Gastroesophageal sphincter (tissue), 4 donors: Measurements from ENCODE around the gene RAPGEF5. TPM values are rescaled to one million over a fixed set of nuclear protein-coding genes. Genes with fewer than 3 reads are reported as not detected.

Experiments used
- ATAC-seq: fragments of 150-250 bp; one replicate; pipeline ENCODE4 v1.9.1; 2016; ENCODE audit warnings: mild to moderate bottlenecking, moderate library complexity
- H3K27ac ChIP-seq, 4 donors: fragments of 200-600 bp; sonication (generic) in 3 of 4; 1 replicate in 3 of 4; 2 replicates in 1 of 4; pipeline ENCODE4 v1.5.1; 2016 to 2019
- H3K27me3 ChIP-seq: fragments of 200-600 bp; sonication (generic); one replicate; pipeline ENCODE4 v1.5.1; 2019
- H3K36me3 ChIP-seq, 2 donors: fragments of 200-600 bp; sonication (generic); one replicate each; pipeline ENCODE4 v1.5.1; 2019; ENCODE audit warnings: control low read depth in 1 of 2
- H3K4me1 ChIP-seq, 3 donors: fragments of 200-600 bp; sonication (generic); 1 replicate in 2 of 3; 2 replicates in 1 of 3; pipeline ENCODE4 v1.5.1; 2016 to 2019; ENCODE audit warnings: control low read depth in 2 of 3
- H3K4me3 ChIP-seq, 2 donors: fragments of 200-600 bp; sonication (generic); one replicate each; pipeline ENCODE4 v1.5.1; 2019; ENCODE audit warnings: mild to moderate bottlenecking in 1 of 2, moderate library complexity in 1 of 2
- H3K9me3 ChIP-seq, 3 donors: fragments of 200-600 bp; sonication (generic); one replicate each; pipeline ENCODE4 v1.5.1; 2017 to 2019; ENCODE audit warnings: control low read depth in 2 of 3
- EP300 ChIP-seq: sonication (generic); formaldehyde crosslinking; IDR thresholded peaks from one replicate; pipeline ENCODE4 v1.6.1; 2017; ENCODE audit warnings: antibody characterized with exemption, mild to moderate bottlenecking
- POLR2A ChIP-seq, 2 donors: fragments of 450-650 bp; IDR thresholded peaks; one replicate each; pipeline ENCODE4 v1.6.1; 2017; ENCODE audit warnings: antibody characterized with exemption in 2 of 2, mild to moderate bottlenecking in 2 of 2, moderate library complexity in 1 of 2
- POLR2AphosphoS5 ChIP-seq: sonication (generic); formaldehyde crosslinking; IDR thresholded peaks from one replicate; pipeline ENCODE4 v1.6.1; 2017; ENCODE audit warnings: antibody characterized with exemption
- WGBS, 2 donors: methylation state at CpG; one replicate each; pipeline ENCODE4 v1.1.5; 2018; ENCODE audit warnings: low coverage in 1 of 2; 5-methylcytosine and 5-hydroxymethylcytosine counted together
- total RNA-seq, 4 donors: library from RNA; depleted of rRNA; stranded (reverse); fragments of >200 nt; gene quantifications; one replicate each; pipeline ENCODE4 v1.1.0, GENCODE V29; 2016
- TF ChIP-seq, protein P1 (sequence below), 4 experiments: fragments of 200-600 bp in 2 of 4; fragments of 450-650 bp in 2 of 4; sonication (generic) in 1 of 4; IDR thresholded peaks; one replicate each; pipeline ENCODE4 v1.5.1; 2017 to 2019; ENCODE audit warnings: antibody characterized with exemption in 4 of 4, mild to moderate bottlenecking in 2 of 4, moderate library complexity in 2 of 4

RAPGEF5 gene
- total RNA-seq, 4 donors from 2014 or later = 21.5 to 29.8 (median 26.6) TPM

DNA sequence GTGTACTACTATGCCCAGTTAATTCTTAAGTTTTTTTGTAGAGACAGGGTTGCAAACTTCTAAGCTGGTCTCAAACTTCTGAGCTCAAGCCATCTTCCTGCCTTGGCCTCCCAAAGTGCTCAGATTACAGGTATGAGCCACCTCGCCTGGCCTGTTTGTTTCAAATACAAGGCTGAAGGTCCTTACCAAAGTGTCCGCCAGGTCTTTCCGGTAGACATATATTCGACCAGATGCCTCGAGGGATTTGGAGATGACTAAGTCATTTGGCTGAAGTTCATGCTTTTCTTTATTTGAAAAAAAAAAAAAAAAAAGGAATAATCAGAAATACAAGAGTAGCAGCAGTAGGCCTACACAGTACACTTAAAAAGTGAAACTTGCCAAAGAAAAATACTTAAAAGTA is 206.7 kb downstream of the RAPGEF5 start:
- Histone ChIP-seq H3K9me3 (no peaks in the 10 kb centered on the region), H3K27ac (no peak overlapping the region), H3K27me3 (no peaks in the 10 kb centered on the region), H3K4me1 (peaks cover 0 to 7% (median 0%) of the 10 kb centered on the region in 3 donors), H3K4me3 (no peak overlapping the region), H3K36me3 (peaks cover 0 to 5% of the 10 kb centered on the region in 2 donors)
- 14 to 68% methylated on average over 1 to 4 of the region's 5 CpGs for WGBS, 2 donors
- TF ChIP-seq POLR2A (IDR thresholded peaks at IDR 0.05) = no peak
- no peak for TF ChIP-seq POLR2AphosphoS5
- TF ChIP-seq EP300 = no peak
- TF ChIP-seq, protein P1, sequence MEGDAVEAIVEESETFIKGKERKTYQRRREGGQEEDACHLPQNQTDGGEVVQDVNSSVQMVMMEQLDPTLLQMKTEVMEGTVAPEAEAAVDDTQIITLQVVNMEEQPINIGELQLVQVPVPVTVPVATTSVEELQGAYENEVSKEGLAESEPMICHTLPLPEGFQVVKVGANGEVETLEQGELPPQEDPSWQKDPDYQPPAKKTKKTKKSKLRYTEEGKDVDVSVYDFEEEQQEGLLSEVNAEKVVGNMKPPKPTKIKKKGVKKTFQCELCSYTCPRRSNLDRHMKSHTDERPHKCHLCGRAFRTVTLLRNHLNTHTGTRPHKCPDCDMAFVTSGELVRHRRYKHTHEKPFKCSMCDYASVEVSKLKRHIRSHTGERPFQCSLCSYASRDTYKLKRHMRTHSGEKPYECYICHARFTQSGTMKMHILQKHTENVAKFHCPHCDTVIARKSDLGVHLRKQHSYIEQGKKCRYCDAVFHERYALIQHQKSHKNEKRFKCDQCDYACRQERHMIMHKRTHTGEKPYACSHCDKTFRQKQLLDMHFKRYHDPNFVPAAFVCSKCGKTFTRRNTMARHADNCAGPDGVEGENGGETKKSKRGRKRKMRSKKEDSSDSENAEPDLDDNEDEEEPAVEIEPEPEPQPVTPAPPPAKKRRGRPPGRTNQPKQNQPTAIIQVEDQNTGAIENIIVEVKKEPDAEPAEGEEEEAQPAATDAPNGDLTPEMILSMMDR (IDR thresholded peaks at IDR 0.05) = no peak
- no peak for ATAC-seq

DNA sequence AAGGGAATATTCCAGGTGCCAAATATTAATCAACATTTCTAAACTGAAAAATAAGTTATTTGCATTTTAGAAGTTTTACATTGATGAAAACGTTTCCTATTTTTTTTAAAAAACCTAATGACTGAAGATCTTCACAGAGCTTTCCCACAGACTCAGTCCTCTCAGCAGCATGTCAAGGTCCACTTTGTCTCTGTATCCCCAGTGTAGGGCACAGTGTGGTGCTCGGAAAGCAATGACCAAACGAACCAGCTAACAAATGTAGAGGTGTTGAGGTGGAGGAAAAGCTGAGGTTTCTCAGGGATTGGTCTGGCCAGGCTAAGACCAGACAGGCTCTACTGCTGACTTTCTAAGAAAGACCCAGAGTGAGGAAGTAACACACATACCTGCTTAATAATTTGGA is 209.1 kb downstream of the RAPGEF5 start:
- Histone ChIP-seq H3K36me3 (peaks cover 0 to 11% of the 10 kb centered on the region in 2 donors), H3K4me1 (peaks cover 0 to 7% (median 0%) of the 10 kb centered on the region in 3 donors), H3K4me3 (no peak overlapping the region), H3K9me3 (no peaks in the 10 kb centered on the region), H3K27ac (no peak overlapping the region), H3K27me3 (no peaks in the 10 kb centered on the region)
- ATAC-seq = no peak
- TF ChIP-seq, protein P1 (IDR thresholded peaks at IDR 0.05) = no peak
- TF ChIP-seq EP300 (no peak), POLR2A (IDR thresholded peaks at IDR 0.05) (no peak), POLR2AphosphoS5 (no peak)
- WGBS, 2 donors = 63 to 81% methylated on average over 1 to 3 of the region's 3 CpGs

DNA sequence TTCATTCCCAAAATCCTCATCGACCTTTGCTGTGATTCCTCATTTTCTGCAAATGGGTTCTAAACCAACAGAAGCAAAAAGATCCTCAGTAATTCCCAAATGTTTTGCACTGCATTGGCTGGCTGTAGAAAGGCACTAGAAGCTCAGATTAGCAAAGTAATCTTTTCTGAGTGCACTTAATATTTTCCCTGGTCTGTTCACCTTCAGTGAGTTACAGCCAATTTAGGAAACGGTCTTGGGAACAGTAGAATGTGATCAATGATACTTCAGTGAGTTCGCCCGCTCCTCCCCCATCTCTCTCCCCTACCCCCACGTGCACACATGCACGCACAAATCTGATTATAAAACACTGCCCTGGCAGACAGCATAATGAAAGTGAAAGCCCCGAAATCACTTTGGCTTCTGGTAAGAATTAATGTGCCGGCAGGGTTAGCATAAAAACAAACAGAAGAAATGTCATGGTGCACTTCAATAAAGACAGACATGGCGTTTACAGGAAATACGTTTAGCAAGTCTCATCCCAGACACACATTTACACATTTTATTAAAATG is 209.9 kb downstream of the RAPGEF5 start:
- peaks cover 0 to 11% of the 10 kb centered on the region in 2 donors for H3K36me3 ChIP-seq
- H3K4me1 ChIP-seq = peaks cover 0 to 7% (median 0%) of the 10 kb centered on the region in 3 donors
- ATAC-seq = no peak
- no peaks in the 10 kb centered on the region for H3K27me3 ChIP-seq
- H3K4me3 ChIP-seq = peak overlapping the region; percentile 1 to 28
- TF ChIP-seq EP300 (no peak), POLR2A (IDR thresholded peaks at IDR 0.05) (no peak), POLR2AphosphoS5 (no peak)
- TF ChIP-seq, protein P1 (IDR thresholded peaks at IDR 0.05) = no peak
- no peak overlapping the region for H3K27ac ChIP-seq
- no peaks in the 10 kb centered on the region for H3K9me3 ChIP-seq
- 25 to 32% methylated on average over 6 to 7 of the region's 10 CpGs for WGBS, 2 donors

DNA sequence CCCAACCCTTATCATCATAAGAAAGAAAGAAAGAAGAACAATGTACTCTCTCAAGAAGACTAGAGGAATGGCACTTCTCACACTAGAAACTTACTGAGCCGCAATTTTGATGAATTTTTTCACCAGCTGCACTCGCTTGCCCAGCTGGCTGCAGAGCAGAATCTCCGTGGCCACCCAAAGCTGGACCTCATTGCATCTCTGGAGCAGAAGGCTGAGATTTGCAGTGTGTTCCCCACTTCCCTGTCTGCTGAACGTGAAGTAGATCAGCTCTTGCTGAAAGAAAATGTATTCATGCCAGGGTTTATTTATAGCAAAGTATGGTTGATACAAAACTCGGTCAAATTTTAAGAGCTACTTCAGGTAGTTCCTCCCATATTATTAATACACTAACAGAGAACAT is 212.0 kb downstream of the RAPGEF5 start:
- Histone ChIP-seq H3K36me3 (peaks cover 0 to 19% of the 10 kb centered on the region in 2 donors), H3K27me3 (no peaks in the 10 kb centered on the region), H3K27ac (no peak overlapping the region), H3K4me1 (peaks cover 0 to 7% (median 0%) of the 10 kb centered on the region in 3 donors), H3K4me3 (no peak overlapping the region), H3K9me3 (no peaks in the 10 kb centered on the region)
- TF ChIP-seq POLR2AphosphoS5 = no peak
- TF ChIP-seq, protein P1 (IDR thresholded peaks at IDR 0.05) = no peak
- TF ChIP-seq POLR2A (IDR thresholded peaks at IDR 0.05) = no peak
- TF ChIP-seq EP300 = no peak
- ATAC-seq = no peak
- WGBS, 2 donors = 49 to 58% methylated on average over 5 of the region's 5 CpGs

DNA sequence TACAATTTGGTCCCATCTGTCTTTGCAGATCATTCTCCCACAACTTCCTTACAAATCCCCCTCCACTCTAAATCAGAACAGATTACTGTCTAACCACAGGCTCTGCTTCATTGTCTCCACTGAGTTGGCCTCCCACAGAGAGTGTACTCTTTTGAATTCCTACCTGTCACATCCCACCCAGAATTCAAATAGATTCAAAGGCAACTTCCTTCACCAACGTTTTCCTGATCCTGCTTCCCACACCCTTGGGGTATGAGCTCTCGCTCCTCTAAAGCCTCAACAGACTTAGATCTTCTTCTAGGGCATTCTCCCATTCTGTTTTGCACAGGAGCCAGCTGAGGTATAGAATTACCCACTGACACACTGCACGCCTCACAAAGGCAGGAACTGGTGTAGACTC is 213.5 kb downstream of the RAPGEF5 start:
- Histone ChIP-seq H3K9me3 (no peaks in the 10 kb centered on the region), H3K4me3 (no peak overlapping the region), H3K36me3 (peaks cover 0 to 32% of the 10 kb centered on the region in 2 donors), H3K27ac (no peak overlapping the region), H3K27me3 (no peaks in the 10 kb centered on the region), H3K4me1 (peaks cover 0 to 7% (median 0%) of the 10 kb centered on the region in 3 donors)
- WGBS, 2 donors = 80 to 93% methylated on average over 3 of the region's 3 CpGs
- ATAC-seq = no peak
- TF ChIP-seq POLR2AphosphoS5 (no peak), POLR2A (IDR thresholded peaks at IDR 0.05) (no peak)
